ENCODE data around the gene IBTK.
"Not testable (repeated sequence)": the region's sequence is repeated elsewhere in the genome, so short reads cannot be mapped to it uniquely, and the experiment has no call there.

Gene IBTK

DNA sequence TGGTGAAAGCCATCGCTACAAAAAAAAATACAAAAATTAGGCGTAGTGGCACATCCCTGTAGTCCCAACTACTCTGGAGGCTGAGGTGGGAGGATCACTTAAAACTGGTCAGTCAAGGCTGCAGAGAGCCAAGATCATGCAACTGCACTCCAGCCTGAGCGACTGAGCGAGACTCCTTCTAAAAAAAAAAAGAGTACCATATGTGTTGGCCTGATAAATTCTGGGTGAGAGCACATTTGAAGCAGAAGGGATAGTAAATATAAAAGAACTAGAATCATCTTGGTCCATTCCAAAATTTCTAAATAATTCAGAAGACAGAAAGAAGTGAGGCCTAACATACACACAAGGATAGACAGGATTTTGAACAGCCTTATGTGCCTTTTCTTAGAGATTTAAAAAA lies 2.2 kb downstream of the IBTK start:
- DNase-seq = no peak

DNA sequence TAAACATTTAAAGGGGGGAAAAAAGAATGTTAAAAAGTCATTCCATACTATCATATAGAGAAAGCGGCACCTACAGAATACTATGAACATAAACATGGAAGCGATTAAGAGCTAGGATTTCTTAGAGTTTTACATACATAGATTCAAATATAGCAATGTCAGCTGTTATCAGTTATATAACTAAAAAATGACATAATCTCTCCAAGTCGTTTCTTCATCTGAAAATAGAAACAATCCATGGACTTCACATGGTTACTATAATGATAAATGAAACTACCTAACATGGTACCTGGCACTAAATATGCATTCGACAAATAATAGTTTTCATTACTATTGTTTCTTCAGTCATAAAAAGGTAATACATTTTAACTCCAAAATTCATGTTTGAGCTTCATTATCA lies 3.7 kb downstream of the IBTK start:
- no peak for DNase-seq

DNA sequence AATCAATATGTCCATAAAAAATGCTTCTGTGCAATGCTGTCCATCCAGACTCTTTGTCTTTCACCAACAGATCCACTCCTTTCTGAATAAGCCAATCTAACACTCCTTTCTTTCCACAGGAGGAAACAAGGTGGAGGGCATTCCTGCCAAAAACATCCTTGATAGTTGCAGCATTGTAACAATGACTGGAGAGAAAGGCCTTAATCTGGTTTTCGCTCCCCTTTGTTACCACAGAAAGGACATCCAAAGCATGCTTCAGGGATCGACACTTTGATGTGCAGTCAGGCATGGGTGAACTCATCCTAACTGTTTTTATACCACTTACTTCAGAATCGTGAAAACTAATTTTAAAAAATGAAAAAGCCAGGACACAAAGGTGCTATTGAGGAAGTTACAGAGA lies 7.4 kb downstream of the IBTK start:
- DNase-seq = no peak

DNA sequence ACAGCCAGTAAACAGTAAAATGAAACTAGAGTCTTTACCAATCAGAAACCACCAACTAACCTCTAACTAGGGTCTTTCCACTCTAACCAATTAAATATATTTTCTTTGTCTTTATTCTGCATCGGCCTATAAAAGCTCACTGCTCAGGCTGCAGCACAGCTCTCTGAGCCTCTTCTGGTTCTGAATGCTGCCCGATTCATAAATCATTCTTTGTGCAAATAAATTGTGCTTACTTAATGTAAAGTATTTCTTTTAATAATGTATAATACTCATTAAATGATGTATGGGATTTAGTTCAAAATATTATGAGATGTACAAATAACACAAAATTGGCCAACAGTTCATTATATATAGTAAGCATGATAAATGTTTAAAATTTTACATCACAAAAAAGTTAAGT lies 7.9 kb downstream of the IBTK start:
- DNase-seq = no peak

DNA sequence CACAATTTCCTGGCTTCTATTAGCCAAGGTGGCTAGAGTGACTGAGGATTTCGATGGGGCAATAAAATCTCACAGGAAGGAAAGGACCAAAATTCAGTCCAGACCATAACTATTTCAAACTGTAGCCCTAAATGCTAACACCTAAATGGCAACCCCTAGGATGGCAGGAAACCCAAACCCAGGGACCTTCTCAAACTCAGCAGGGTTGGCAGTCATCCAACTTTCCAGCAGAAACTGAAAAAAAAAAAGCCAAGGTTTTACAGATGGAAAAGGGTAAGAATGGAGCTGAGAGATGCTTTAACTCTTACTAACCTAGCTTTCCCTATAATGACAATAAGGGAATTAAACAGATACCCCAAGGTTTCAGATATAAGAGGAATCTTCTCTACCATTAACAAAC lies 10.5 kb downstream of the IBTK start:
- DNase-seq = no peak

DNA sequence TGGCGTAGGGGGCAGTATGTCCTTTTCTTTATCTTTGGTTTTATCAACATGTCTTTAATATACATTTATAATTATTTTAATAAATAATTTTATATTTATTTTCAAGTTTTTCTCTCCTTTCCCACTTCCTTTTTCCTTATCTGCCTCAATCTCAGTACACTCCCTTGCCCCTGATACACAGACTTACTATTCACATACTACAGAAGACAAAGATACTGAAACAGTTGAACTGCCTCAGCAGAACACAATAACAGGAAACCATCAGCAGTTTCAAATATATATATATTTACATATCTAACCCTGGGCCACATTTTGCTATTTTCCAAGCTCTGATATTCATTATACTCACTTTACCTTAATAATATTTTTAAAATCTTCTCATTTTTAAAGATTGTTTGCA lies 19.8 kb downstream of the IBTK start:
- no peak for DNase-seq

DNA sequence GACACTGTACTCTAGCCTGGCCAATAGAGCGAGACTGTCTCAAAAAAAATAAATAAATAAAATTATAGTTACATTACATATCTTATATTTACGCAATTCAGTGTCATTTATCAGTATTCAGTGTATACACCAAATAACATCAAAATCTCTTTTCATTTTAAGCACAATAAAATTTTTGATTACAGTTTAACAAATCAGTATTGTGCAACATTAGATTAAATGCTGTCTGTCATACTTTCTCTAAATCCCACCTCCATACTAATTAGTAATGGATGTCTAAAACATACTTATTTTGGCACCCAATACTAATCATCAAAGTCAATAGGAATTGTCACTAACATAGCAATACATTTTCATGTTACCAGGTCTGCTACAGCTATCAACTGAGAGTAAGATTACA lies 27.4 kb downstream of the IBTK start:
- DNase-seq = no peak

DNA sequence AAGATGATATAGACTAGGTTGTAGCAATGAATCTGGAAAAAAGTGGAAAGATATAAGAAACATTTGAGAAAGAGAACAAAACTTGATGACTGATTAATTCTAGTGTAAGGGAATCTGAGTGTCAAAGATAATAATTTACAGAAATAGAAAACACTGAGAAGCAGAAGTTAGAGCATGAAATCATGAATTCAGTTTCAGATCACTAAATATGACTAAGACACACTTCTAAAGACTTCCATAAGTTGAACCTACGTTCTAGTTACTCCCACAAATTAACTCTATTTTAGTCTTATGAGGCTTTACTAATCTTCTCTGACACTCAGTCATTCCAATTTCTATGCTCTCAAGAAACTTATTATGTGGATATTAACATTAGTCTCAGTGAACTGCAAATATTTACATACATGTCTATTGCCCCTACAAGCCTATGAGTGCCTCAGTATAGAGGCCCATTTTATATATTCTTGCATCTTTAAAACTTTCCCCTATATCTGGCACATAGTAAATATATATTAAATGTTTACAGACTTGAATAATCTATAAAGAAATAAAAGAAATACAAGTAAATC lies 30.4 kb downstream of the IBTK start:
- no peak for DNase-seq

DNA sequence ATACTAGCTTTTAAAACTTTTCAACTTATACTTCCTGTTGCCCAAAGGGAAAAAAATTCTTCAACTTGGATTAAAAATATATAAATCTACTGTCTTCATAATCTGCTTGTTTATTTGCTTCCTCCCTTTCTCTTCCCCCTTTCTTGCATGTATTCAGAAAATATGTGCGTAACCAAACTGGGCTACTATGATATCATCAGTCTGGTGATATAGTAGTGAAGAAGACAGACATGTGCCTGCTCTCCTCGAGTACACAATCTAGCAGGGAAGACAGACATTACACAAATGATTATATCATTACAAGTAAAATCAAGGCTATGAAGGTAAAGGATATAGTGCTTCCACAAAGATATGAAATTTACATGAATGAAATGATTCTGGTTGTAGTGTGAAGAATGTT lies 31.0 kb downstream of the IBTK start:
- no peak for DNase-seq

DNA sequence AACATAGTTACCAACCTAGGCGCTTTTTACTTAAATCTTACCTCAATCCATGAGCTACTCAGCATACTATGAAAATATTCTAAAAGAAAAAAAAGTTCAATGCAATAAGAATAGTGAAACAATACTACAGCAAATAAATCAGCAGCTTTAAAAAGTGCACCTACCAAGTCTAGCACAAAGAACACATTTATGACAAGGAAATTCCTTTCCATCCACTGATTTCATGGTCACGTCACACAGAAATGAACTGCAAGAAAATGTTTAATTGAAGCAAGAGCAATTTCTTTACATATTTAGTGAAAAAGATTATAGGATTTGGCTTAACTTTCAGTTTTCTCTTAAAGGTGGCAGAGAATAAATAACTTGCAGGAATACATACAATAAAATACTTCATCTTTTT lies 36.2 kb downstream of the IBTK start:
- no peak for DNase-seq

DNA sequence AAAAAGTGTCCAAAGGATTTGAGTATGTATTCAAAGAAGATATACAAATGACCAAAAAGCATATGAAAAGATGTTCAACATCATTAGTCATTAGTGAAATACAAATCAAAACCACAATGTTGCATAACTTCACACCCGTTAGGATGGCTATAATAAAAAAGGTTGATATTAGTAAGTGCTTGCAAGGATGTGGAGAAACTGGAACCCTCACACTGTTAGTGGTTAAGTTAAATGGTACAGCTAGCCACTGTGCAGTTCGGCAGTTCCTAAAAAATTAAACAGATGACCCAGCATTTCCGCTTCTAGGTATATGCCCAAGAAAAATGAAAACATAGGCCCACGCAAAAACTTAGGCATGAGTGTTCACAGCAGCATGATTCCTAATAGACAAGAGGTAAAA lies 38.6 kb downstream of the IBTK start:
- no peak for DNase-seq

DNA sequence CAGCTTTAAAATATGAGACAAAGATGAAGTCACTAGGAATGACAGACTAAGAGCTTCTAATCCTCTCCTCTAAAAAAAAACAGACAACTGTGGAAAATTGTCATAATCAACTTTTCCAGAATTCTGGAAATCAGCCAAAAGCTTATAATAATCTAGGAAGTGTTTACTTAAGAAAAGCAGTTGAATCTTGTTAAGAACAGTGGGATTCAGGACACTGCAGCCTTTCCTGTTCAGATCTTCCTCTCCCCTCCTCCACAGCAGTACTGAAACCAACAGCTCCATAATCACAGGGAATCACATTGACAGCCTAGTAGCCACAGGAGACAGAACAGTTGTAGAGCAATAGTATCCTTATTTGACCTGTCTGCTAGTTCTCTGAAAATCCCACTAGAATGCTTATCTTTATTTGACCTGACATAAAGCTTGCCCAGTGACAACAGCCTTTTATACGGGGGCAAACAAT lies 41.6 kb downstream of the IBTK start:
- no peak for DNase-seq

DNA sequence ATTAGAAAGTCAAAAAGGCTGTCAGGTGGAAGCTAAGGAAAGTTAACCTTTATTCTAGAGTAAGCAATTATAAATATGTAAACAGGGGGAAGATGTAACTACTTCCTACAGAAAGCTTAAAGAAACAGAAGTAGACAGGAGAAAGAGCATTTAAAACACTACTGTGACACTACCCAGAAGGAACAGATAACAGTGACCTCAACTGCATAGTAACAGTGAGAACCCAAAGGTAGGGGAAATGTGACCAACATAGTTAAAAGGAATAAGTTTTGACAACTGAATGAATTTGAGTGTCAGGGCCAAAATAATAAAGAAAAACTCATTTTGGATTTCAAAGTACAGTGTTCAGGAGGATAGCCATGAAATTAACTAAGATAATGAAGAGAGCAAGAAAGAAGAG lies 43.5 kb downstream of the IBTK start:
- DNase-seq = no peak

DNA sequence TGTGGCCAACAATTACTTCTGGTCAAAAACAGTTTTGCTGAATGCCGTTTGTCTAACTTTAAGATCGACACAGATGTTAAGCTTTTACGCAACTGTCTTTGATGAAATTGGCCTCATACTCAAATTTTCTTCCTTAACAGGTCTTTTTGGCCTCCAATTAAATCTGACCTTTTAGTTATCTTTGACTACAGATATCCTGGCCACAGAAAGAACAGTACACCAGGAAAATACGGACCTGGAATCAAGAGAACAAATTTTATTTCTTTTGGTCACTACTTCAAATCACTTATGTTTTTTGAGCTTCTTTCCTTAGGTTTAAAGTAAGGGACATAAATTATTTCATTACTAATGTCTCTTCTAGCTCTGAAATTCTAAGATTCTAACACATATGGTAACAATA lies 49.8 kb downstream of the IBTK start:
- no peak for DNase-seq

DNA sequence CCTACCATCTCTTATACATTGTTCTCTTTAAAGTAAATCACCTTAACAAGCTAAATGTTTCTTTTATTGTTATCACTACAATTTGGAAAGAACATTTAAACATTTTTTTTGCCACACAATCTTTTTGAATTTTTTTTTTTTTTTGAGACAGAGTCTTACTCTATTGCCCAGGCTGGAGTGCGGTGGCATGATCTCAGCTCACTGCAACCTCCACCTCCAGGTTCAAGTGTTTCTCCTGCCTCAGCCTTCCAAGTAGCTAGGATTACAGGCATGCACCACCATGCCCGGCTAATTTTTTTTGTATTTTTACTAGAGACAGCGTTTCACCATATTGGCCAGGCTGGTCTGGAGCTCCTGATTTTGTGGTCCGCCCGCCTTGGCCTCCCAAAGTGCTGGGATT lies 50.3 kb downstream of the IBTK start:
- not testable (repeated sequence) for DNase-seq

DNA sequence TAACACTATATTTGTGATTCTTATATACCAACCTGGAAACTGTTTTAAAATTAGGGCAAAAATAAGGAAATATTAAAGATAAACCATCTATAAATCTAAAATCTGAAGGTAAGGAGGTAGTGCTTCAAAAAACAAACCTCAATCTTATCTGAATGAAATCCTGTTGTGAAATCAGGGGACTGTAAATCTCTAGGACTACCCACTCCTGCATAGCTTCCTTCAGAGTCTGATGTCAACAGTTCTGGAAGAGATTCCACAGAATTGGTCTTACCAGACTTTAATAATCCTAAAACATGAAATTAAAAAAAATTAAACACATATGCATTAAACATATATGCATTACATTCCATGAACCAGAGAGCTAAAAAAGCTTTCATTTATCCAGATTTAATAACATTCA lies 51.4 kb downstream of the IBTK start:
- DNase-seq = no peak

DNA sequence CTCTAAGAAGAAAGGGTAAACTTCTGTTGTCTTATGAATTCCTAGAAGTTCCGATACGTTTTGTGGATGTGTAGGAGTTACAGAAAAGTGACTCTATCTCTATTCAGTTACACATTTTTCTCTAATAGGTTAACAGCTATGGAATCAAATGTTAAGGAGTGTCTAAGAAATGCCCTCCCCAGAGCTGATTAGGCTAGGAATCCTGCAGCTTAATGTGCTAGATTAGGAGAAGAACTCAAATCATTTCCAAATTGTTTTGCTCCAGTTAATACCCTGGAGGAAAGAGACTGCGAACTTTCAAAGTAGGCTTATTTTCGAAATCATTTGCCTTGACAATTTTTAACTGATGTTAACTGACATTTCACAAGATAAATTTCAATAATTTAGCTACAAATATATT lies 51.9 kb downstream of the IBTK start:
- no peak for DNase-seq

DNA sequence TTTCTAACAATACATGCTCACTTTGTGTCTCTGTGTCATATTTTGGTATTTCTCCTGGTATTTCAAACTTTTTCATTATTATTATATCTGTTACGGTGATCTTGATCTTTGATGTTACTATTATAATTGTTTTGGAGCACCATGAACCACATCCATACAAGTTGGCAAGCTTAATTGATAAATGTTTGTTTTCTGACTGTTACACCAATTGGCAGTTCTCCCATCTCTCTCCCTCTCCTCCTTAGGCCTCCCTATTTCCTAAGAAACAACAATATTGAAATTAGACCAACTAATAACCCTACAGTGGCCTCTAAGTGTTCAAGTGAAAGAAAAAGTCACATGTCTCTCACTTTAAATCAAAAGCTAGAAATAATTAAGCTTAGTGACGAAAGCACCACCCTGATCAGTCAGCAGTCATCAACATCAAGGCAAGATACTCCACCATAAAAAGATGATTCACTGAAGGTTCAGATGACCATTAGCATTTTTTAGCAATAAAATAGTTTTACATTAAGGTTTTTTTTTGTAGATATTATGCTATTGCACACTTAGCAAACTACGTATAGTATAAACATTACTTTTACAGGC lies 61.5 kb downstream of the IBTK start:
- no peak for DNase-seq

DNA sequence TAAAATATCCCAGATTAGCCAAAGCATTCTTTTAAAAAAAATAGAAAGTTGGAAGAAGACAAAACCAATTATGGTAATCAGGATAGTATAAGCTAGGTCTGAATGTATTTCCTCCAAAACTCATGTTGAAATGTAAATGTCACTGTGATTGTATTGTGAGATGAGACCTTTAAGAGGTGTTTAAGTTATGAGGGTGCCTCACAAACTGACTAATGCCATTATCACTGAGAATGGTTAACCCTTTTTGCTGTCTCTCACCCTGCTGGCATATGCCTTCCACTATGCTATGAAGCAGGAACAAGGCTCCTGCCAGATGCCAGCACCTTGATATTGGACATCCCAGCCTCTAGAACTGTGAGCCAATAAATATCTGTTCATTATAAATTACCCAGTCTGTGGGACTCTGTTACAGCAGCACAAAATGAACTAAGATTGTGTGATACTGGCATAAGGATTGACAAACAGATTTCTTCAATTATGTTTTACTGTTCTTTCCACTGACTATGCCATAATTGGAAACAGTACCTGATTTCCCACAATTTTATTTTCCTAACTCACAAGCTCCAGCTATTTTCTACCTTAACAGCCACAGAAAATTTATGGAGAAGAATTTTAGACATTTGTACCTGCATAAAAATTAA lies 63.8 kb downstream of the IBTK start:
- DNase-seq = no peak

DNA sequence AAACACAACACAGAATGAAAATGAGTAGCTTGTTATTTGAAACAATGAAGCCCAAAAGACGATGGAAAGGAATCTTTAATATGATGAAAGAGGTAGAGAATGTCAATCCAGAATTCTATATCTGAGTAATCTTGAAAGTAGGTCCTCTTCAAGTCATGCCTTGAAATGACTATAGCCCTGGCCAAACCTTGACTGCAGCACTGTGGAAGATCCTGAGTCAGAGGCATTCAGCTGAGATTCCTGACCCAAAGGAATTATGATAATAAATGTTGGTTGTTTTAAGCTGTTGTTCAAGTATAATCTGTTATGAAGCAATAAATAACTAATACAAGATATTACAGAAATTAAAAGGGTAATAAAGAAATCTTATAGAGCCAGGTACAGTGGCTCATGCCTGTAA lies 64.8 kb downstream of the IBTK start:
- no peak for DNase-seq

DNA sequence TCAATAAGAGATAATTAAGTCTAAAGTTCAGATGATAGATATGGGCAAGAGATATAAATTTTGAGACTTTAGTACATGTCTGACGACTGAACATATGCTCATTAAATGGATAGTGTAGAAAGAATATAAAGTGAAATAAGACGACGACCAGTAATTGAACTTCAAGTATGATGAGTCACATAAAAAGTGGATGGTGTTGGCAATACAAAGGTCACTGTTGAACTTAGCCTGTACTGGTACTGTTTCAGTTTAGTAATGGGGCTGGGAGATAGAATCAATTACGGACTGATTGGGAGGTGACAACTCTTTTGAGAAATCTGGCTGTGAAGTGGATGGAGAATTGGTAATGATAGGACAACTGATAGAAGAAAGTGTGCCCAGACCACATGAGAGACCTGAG lies 68.1 kb downstream of the IBTK start:
- no peak for DNase-seq

DNA sequence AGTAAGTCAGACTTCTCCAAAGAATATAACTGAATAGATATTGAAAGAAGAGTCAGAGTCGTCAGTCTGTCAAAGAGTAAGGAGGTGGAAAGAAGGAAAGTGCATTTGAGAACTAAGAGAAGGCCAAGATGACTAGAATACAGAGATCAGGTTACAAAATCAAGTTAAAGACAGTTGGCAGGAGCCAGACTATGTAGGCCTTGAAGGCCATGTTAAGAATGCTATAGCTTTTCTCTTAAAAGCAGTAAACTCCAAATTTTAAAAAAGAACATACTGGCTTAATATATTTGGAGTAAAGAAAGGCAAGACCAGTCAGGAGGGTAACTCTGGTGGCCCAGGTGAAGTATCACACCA lies 68.8 kb downstream of the IBTK start:
- no peak for DNase-seq

DNA sequence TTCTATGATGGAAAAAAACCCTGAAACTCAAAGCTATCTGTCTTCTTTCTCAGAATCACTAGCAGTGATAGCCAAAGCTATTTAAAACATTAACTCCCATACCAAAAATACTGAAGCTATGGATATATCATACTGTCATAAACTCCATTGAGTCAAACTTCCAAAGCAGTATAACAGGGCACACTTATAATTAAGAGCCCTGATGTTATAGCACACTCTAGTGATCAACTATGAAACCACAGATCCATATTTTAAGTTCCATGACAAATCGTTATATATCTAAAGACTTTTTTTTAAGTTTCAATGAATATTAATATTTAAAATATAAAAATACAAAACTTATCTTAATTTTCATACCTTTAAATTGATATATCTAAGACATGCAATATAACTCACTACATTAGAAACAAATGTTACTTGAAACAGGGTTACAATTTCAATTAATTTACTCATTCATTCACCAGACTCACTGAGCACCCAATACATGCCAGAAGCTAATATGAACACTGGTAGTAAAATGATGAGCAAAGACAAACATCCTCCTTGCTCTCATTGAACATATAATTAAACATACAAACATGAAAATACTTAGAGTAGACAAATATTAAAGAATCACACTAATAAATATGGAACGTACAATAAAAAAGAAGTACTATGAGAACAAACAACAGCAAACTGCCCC lies 69.3 kb downstream of the IBTK start:
- DNase-seq = peak in 1 of 2 experiments; percentile 23

DNA sequence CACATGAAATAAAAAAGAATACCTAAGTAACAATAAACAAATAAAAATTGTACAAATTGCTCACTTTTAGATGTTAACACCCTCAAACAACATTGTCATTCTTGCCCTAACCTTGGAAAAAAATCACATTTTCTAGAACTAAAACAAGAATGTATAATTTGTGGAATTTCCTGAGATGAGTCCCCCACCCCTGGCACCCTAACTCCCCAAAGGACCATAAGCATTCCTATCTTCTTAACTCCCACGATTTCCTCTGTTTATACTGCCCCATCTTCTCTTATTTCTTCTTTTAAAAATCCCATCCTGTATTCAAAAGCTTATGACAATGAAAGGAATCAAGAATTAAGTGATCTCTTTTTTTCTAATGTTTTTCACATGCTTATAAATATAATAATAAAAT lies 70.9 kb downstream of the IBTK start:
- DNase-seq = no peak

DNA sequence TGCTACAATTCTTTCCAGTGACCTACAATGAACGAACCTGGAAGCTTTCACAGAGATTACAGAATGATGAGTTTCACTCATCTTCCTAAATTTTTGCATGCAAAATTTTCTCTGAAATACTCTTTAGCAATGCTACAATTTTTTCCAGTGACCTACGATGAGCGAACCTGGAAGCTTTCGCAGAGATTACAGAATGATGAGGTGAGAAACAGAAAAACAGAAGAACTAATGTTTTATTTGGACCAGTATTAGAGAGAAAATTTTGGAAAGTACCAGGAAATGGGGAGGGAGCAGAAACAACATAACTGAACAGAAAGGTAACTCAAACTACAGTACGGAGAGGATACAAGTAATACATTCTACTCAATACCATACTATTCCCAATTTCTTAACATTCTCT lies 75.0 kb downstream of the IBTK start:
- no peak for DNase-seq

Data from NCI-H2081 (cell line).